HepG2 (cell line): Measurements from ENCODE around the gene RERE. TPM values are rescaled to one million over a fixed set of nuclear protein-coding genes. Genes with fewer than 3 reads are reported as not detected.

Experiments used
- ATAC-seq: fragments of 200-7000 bp; cut with Tn5 transposase; 3 replicates; pipeline ENCODE4 v1.9.1; 2020; ENCODE audit warnings: mild to moderate bottlenecking, moderate library complexity
- BruUV-seq: library from RNA; stranded (reverse); fragments of 400-500 nt; replicated peaks from 2 replicates; lab custom pipeline; 2021; lab: Mats Ljungman, UMichigan
- CTCF ChIA-PET: fragments of 300-600 bp; formaldehyde crosslinking; extraction: SDS; loops from one replicate; lab custom pipeline; 2021; ENCODE audit warnings: low total read pairs, inconsistent platforms, low intra/inter-chr PET ratio; lab: Yijun Ruan, JAX
- POLR2A ChIA-PET: fragments of 350-600 bp; sonication (Branson Sonifier 250); formaldehyde crosslinking; loops from one replicate; lab custom pipeline; 2020; ENCODE audit warnings: antibody characterized with exemption, inconsistent platforms; lab: Yijun Ruan, JAX
- DNase-seq: peaks from one replicate; pipeline ENCODE4 v3.0.0-alpha.2; 2015; ENCODE audit warnings: low spot score
- FAIRE-seq: peaks from 3 replicates; lab custom pipeline; 2011; peaks lifted over from hg19 to GRCh38; lab: Jason Lieb, UNC
- H2AFZ ChIP-seq: one replicate; pipeline ENCODE4 v1.6.1; 2011; ENCODE audit warnings: low read length, inconsistent platforms
- H3K27ac ChIP-seq: fragments of 300-600 bp; 3 replicates; pipeline ENCODE4 v1.8.0; 2011; ENCODE audit warnings: mixed run types, mild to moderate bottlenecking, mixed read lengths, low read length, inconsistent platforms; ENCODE audit not compliant: insufficient read depth; ENCODE audit errors: extremely low read length
- H3K27me3 ChIP-seq, 2 experiments: fragments of 200-600 bp in 1 of 2; 2 replicates in 1 of 2; 3 replicates in 1 of 2; pipeline versions ENCODE4 v1.6.0 to v1.8.0; 2011; ENCODE audit warnings: low read length in 2 of 2, mild to moderate bottlenecking in 2 of 2, moderate library complexity in 2 of 2, inconsistent platforms in 1 of 2; ENCODE audit not compliant: insufficient read depth in 2 of 2, control insufficient read depth in 1 of 2
- H3K36me3 ChIP-seq, 2 experiments: fragments of 200-600 bp in 1 of 2; replicated peaks in 1 of 2; 2 replicates in 1 of 2; 3 replicates in 1 of 2; pipeline versions ENCODE4 v1.5.1 to v1.8.0; 2011; ENCODE audit warnings: low read length in 2 of 2, inconsistent platforms in 1 of 2; ENCODE audit not compliant: insufficient read depth in 2 of 2, control insufficient read depth in 1 of 2
- H3K4me1 ChIP-seq: 2 replicates; pipeline ENCODE4 v1.5.1; 2012; ENCODE audit warnings: low read length, inconsistent platforms; ENCODE audit not compliant: insufficient read depth
- H3K4me2 ChIP-seq: 2 replicates; pipeline ENCODE4 v1.6.0; 2011; ENCODE audit warnings: low read depth, low read length, inconsistent platforms
- H3K4me3 ChIP-seq, 3 experiments: fragments of 200-600 bp in 1 of 3; sonication (generic), shearing (Covaris generic) in 1 of 3; replicated peaks in 1 of 3; 2 replicates each; pipeline ENCODE4 v1.5.1; 2011 to 2016; ENCODE audit warnings: low read length in 3 of 3, inconsistent platforms in 2 of 3, low read depth in 2 of 3, mild to moderate bottlenecking in 2 of 3, control low read depth in 1 of 3, mixed read lengths in 1 of 3; ENCODE audit not compliant: insufficient read depth in 1 of 3
- H3K79me2 ChIP-seq: one replicate; pipeline ENCODE4 v1.6.1; 2011; ENCODE audit warnings: low read length, inconsistent platforms; ENCODE audit not compliant: insufficient read depth
- H3K9ac ChIP-seq: 2 replicates; pipeline ENCODE4 v1.6.0; 2011; ENCODE audit warnings: mild to moderate bottlenecking, low read depth, low read length, inconsistent platforms; ENCODE audit not compliant: insufficient read depth
- H3K9me3 ChIP-seq: 2 replicates; pipeline ENCODE4 v1.5.1; 2012; ENCODE audit warnings: mild to moderate bottlenecking, low read length
- H4K20me1 ChIP-seq: 2 replicates; pipeline ENCODE4 v1.6.0; 2011; ENCODE audit warnings: inconsistent platforms, mild to moderate bottlenecking, low read length, moderate library complexity; ENCODE audit not compliant: insufficient read depth
- AGO2 ChIP-seq: fragments of 200-400 bp; formaldehyde crosslinking; optimal IDR thresholded peaks from 2 replicates; pipeline ENCODE3; 2017; ENCODE audit warnings: mild to moderate bottlenecking, low read depth, low read length, moderate library complexity
- ATAD3A ChIP-seq: sonication (generic); formaldehyde crosslinking; IDR thresholded peaks from 2 replicates; pipeline ENCODE4 v1.4.0; 2020; ENCODE audit warnings: missing genetic modification reagents
- CC2D1A ChIP-seq: sonication (generic); formaldehyde crosslinking; IDR thresholded peaks from 2 replicates; pipeline ENCODE4 v1.8.1; 2023; ENCODE audit warnings: mild to moderate bottlenecking, missing genetic modification reagents
- CENPX ChIP-seq: sonication (generic); formaldehyde crosslinking; IDR thresholded peaks from 2 replicates; pipeline ENCODE4 v1.9.0; 2021; ENCODE audit warnings: mild to moderate bottlenecking, missing genetic modification reagents, moderate library complexity
- HIVEP1 ChIP-seq: sonication (generic); formaldehyde crosslinking; IDR thresholded peaks from 2 replicates; pipeline ENCODE4 v1.4.0; 2020; ENCODE audit warnings: mild to moderate bottlenecking, missing genetic modification reagents
- HOXA9 ChIP-seq: sonication (generic); formaldehyde crosslinking; IDR thresholded peaks from 2 replicates; pipeline ENCODE4 v1.8.1; 2022; ENCODE audit warnings: missing genetic modification reagents, mild to moderate bottlenecking, moderate library complexity, borderline replicate concordance
- POLR2A ChIP-seq, 2 experiments: IDR thresholded peaks; 2 replicates each; pipeline ENCODE4 v1.6.1; 2011; ENCODE audit warnings: low read depth in 2 of 2, low read length in 2 of 2, mild to moderate bottlenecking in 1 of 2, moderate library complexity in 1 of 2; ENCODE audit not compliant: insufficient read depth in 1 of 2
- RAD51 ChIP-seq: fragments of 450-650 bp; IDR thresholded peaks from 2 replicates; pipeline ENCODE4 v1.6.1; 2016; ENCODE audit warnings: borderline replicate concordance
- RNF219 ChIP-seq: sonication (generic); formaldehyde crosslinking; IDR thresholded peaks from 2 replicates; pipeline ENCODE4 v1.5.0; 2020; ENCODE audit warnings: mild to moderate bottlenecking, missing genetic modification reagents
- ZFP91 ChIP-seq: sonication (generic); formaldehyde crosslinking; IDR thresholded peaks from 2 replicates; pipeline ENCODE4 v1.9.0; 2022; ENCODE audit warnings: missing genetic modification reagents, mild to moderate bottlenecking, borderline replicate concordance
- ZNF101 ChIP-seq: sonication (generic); formaldehyde crosslinking; IDR thresholded peaks from 2 replicates; pipeline ENCODE4 v1.4.0; 2020; ENCODE audit warnings: mild to moderate bottlenecking, low read depth, missing genetic modification reagents, borderline replicate concordance
- ZNF264 ChIP-seq: sonication (generic); formaldehyde crosslinking; IDR thresholded peaks from 2 replicates; pipeline ENCODE4 v1.4.0; 2020; ENCODE audit warnings: missing genetic modification reagents
- ZNF747 ChIP-seq: sonication (generic); formaldehyde crosslinking; IDR thresholded peaks from 2 replicates; pipeline ENCODE4 v1.8.1; 2023; ENCODE audit warnings: missing genetic modification reagents, mild to moderate bottlenecking, borderline replicate concordance
- ZNF777 ChIP-seq: sonication (generic); formaldehyde crosslinking; IDR thresholded peaks from 2 replicates; pipeline ENCODE4 v1.4.0; 2020; ENCODE audit warnings: missing genetic modification reagents
- WGBS: methylation state at CpG from one replicate; pipeline ENCODE4 v1.1.6; 2017; ENCODE audit warnings: low lambda C conversion rate; 5-methylcytosine and 5-hydroxymethylcytosine counted together
- in situ Hi-C: cut with HindIII; loops from 2 replicates; pipeline ENCODE4 v1.10.0; 2017; ENCODE audit warnings: low pct_unique_long_range_greater_than_20kb; ENCODE audit not compliant: extremely low pct_ligation_motif_present
- intact Hi-C: fragments of 100-400 bp; cut with micrococcal nuclease; formaldehyde crosslinking; loops from one replicate; pipeline ENCODE4 v1.10.0; 2022; ENCODE audit not compliant: unreplicated experiment
- polyA plus RNA-seq, 8 experiments: library from polyadenylated mRNA; depleted of rRNA in 3 of 8; stranded (reverse) in 7 of 8; unstranded in 1 of 8; fragments of >200 nt; fragmentation: Illumina TruSeq in 4 of 8; extraction: Trizol in 4 of 8; gene quantifications; 2 replicates each; pipeline versions ENCODE4 v1.2.1 to v1.2.3, GENCODE V29; 2011 to 2016; ENCODE audit warnings: low read depth in 4 of 8, missing spikeins in 1 of 8, mixed read lengths in 1 of 8; ENCODE audit not compliant: insufficient read depth in 1 of 8
- total RNA-seq, 5 experiments: library from RNA; depleted of rRNA; stranded (reverse); fragments of >200 nt; fragmentation: Illumina TruSeq; extraction: Trizol; gene quantifications; 2 replicates each; pipeline ENCODE4 v1.2.3, GENCODE V29; 2016; ENCODE audit warnings: low read depth in 1 of 5
- TF ChIP-seq, protein P1 (sequence below): IDR thresholded peaks from 2 replicates; pipeline ENCODE4 v1.6.1; 2016
- TF ChIP-seq, protein P2 (sequence below): sonication (generic); formaldehyde crosslinking; IDR thresholded peaks from 2 replicates; pipeline ENCODE4 v1.4.0; 2020; ENCODE audit warnings: missing genetic modification reagents

The RERE gene
- total and polyA plus RNA-seq, 2 of the 13 experiments (the other 11 are each of a cell fraction or from before 2014, with no cell fraction given) = 18.3 to 21.9 TPM

DNA sequence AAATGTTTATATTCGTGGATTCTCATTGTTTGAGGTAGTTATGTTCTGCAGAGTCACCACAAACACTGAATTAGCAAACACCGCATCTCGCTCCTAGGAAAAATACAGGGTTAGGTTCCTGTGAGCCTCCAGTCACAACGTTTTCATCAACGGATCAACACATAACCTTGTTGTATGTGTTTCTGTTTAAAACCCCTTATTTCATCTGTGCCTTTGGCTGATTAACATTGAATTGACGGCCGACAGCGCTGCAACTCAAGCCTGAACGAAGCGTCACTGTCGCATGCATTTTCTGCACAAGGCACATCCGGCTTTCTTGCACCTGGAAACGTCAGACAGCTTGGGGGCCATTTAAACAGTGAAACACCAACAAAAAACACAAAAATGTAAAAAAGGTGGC lies 491.2 kb downstream of the RERE start:
- BruUV-seq = no TSS peak
- no peak overlapping the region for H3K4me2 ChIP-seq

More for the DNA sequence above, 491.2 kb downstream of the RERE start:
- H2AFZ ChIP-seq = no peak overlapping the region
- H3K27ac ChIP-seq = no peak overlapping the region
- DNase-seq (no peak), ATAC-seq (no peak), FAIRE-seq (no peak)
- H3K79me2 ChIP-seq = no peaks in the 10 kb centered on the region
- CTCF ChIA-PET = no interaction called here
- POLR2A ChIA-PET = no interaction called here
- no peak overlapping the region for H3K9ac ChIP-seq
- no peak for TF ChIP-seq ATAD3A (CRISPR knock-in tag)
- no peak for TF ChIP-seq CENPX (CRISPR knock-in tag)
- no peak for TF ChIP-seq ZFP91 (CRISPR knock-in tag)
- TF ChIP-seq, protein P1, sequence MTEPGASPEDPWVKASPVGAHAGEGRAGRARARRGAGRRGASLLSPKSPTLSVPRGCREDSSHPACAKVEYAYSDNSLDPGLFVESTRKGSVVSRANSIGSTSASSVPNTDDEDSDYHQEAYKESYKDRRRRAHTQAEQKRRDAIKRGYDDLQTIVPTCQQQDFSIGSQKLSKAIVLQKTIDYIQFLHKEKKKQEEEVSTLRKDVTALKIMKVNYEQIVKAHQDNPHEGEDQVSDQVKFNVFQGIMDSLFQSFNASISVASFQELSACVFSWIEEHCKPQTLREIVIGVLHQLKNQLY (CRISPR knock-in tag) = no peak
- TF ChIP-seq, protein P2, sequence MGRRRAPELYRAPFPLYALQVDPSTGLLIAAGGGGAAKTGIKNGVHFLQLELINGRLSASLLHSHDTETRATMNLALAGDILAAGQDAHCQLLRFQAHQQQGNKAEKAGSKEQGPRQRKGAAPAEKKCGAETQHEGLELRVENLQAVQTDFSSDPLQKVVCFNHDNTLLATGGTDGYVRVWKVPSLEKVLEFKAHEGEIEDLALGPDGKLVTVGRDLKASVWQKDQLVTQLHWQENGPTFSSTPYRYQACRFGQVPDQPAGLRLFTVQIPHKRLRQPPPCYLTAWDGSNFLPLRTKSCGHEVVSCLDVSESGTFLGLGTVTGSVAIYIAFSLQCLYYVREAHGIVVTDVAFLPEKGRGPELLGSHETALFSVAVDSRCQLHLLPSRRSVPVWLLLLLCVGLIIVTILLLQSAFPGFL (CRISPR knock-in tag) = no peak
- no peak for TF ChIP-seq ZNF264 (CRISPR knock-in tag)
- TF ChIP-seq RAD51 = no peak
- no peak for TF ChIP-seq HOXA9
- TF ChIP-seq ZNF777 = no peak
- no peak for TF ChIP-seq HIVEP1
- TF ChIP-seq CC2D1A (CRISPR knock-in tag) = no peak
- no peak for TF ChIP-seq AGO2
- no peak for TF ChIP-seq RNF219 (CRISPR knock-in tag)
- TF ChIP-seq ZNF747 (CRISPR knock-in tag) = no peak
- no peak for TF ChIP-seq POLR2A (IDR thresholded peaks at IDR 0.05; ENCODE audit: insufficient read depth in 1 of 2, low read depth in 2 of 2, low read length in 2 of 2)
- no peak for TF ChIP-seq ZNF101 (CRISPR knock-in tag)
- WGBS = 53% methylated on average over 13 of the region's 13 CpGs
- no peaks in the 10 kb centered on the region for H4K20me1 ChIP-seq
- 0 out of 2 replicates have a peak, but pooled peaks cover 9% of the 10 kb centered on the region for H3K4me1 ChIP-seq
- H3K36me3 ChIP-seq = no peaks in the 10 kb centered on the region
- H3K4me3 ChIP-seq = no peak overlapping the region
- in situ Hi-C loops = no loop called here
- intact Hi-C loops = no loop called here
- H3K27me3 ChIP-seq = peaks cover 3 to 67% of the 10 kb centered on the region in 2 experiments; a peak in 4 of 5 replicates
- H3K9me3 ChIP-seq = no peaks in the 10 kb centered on the region
